Smooth muscle cell (in vitro differentiated cells): Measurements from ENCODE around the gene KCNMA1. TPM values are rescaled to one million over a fixed set of nuclear protein-coding genes. Genes with fewer than 3 reads are reported as not detected.
A peak's percentile ranks its signal among the peaks of the same experiment; 100 is the strongest.

Source experiments
- DNase-seq: peaks from one replicate; lab custom pipeline; 2025; ENCODE audit not compliant: unreplicated experiment; lab: John Stamatoyannopoulos, UW
- H2AFZ ChIP-seq: fragments of 200-600 bp; sonication (generic); 2 replicates; pipeline ENCODE4 v1.6.0; 2016; ENCODE audit warnings: antibody characterized with exemption, low read depth, mild to moderate bottlenecking
- H3F3A ChIP-seq: fragments of 200-600 bp; sonication (generic); 2 replicates; pipeline ENCODE4 v1.6.0; 2017; ENCODE audit warnings: antibody characterized with exemption, low read depth
- H3K27ac ChIP-seq: fragments of 200-600 bp; sonication (generic); 2 replicates; pipeline ENCODE4 v1.5.1; 2016; ENCODE audit warnings: low read depth, mild to moderate bottlenecking
- H3K27me3 ChIP-seq: fragments of 200-600 bp; sonication (generic); 2 replicates; pipeline ENCODE4 v1.6.1; 2016; ENCODE audit warnings: low read depth, mild to moderate bottlenecking
- H3K36me3 ChIP-seq: fragments of 200-600 bp; sonication (generic); 2 replicates; pipeline ENCODE4 v1.5.1; 2016; ENCODE audit warnings: low read depth
- H3K4me1 ChIP-seq: fragments of 200-600 bp; sonication (generic); 2 replicates; pipeline ENCODE4 v1.5.1; 2016; ENCODE audit warnings: low read depth
- H3K4me2 ChIP-seq: fragments of 200-600 bp; sonication (generic); 2 replicates; pipeline ENCODE4 v1.6.0; 2016; ENCODE audit warnings: mild to moderate bottlenecking
- H3K4me3 ChIP-seq: fragments of 200-600 bp; sonication (generic); 2 replicates; pipeline ENCODE4 v1.5.1; 2016; ENCODE audit warnings: mild to moderate bottlenecking
- H3K79me2 ChIP-seq: fragments of 200-600 bp; sonication (generic); 2 replicates; pipeline ENCODE4 v1.6.0; 2016; ENCODE audit warnings: low read depth, mild to moderate bottlenecking
- H3K9ac ChIP-seq: fragments of 200-600 bp; sonication (generic); 2 replicates; pipeline ENCODE4 v1.6.0; 2016; ENCODE audit warnings: low read depth
- H3K9me3 ChIP-seq: fragments of 200-600 bp; sonication (generic); replicated peaks from 2 replicates; pipeline ENCODE4 v1.5.1; 2016; ENCODE audit warnings: low read depth
- H4K20me1 ChIP-seq: fragments of 200-600 bp; sonication (generic); 2 replicates; pipeline ENCODE4 v1.6.0; 2016; ENCODE audit warnings: low read depth
- CTCF ChIP-seq: fragments of 200-600 bp; sonication (generic); IDR thresholded peaks from 2 replicates; pipeline ENCODE4 v1.5.1; 2017; ENCODE audit warnings: borderline replicate concordance, mild to moderate bottlenecking, antibody characterized with exemption; ENCODE audit not compliant: insufficient read depth, poor library complexity, severe bottlenecking
- WGBS: methylation state at CpG from one replicate; pipeline ENCODE4 v1.1.7; 2016; ENCODE audit warnings: low lambda C conversion rate; 5-methylcytosine and 5-hydroxymethylcytosine counted together
- polyA plus RNA-seq: library from polyadenylated mRNA; unstranded; fragments of >200 nt; fragmentation: Nextera tagmentation; extraction: Ambion mirVana; gene quantifications from 2 replicates; pipeline ENCODE4 v1.2.1, GENCODE V29; 2016
- total RNA-seq: library from RNA; depleted of rRNA; stranded (reverse); fragments of >200 nt; gene quantifications from 2 replicates; pipeline ENCODE4 v1.2.3, GENCODE V29; 2014

KCNMA1 gene
- total and polyA plus RNA-seq, 2 experiments from 2014 or later = 9.1 to 23.4 TPM

DNA sequence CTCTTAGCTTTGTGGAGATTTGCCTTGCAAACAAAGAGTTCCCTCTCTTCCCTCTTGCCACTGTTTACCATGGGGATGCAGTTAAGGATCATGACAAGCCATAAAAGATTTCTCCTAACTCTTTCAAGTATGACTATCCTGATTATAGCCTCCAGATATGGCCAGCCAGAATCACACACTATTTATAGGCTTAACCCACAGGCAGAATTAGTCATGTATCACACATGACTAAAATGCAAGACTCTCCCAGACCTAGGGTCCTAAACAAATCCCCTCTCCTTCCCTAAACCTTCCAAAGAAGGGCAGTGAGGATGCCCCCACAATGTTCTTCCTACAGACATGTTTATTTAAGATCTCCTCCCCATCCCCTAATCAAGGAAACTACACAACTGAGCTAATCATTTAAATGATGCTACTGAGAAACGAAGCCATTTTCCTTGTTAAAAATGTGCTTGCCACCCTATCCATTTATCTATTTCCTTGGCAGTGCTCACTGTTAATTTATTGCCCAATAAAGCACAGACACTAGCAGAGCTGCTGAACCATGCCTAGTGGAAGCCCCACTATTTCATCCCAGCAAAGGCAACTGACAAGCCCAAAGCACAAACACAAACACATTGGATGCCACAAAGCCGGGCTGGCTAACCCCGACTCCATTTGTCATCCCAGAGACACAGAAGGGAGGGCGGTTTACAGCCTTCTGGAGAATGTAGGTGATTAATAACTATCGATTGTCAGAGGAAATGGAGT, 363.4 kb downstream of the KCNMA1 start:
- H3K4me3 ChIP-seq = no peak overlapping the region
- 29% methylated on average over 5 of the region's 5 CpGs for WGBS
- peaks cover 17% of the 10 kb centered on the region for H3K4me1 ChIP-seq

GRCh38 chr10:77269163-77269562, 368.4 kb downstream of the KCNMA1 start:
- Histone ChIP-seq H3K4me2 (no peak overlapping the region), H4K20me1 (no peaks in the 10 kb centered on the region), H3K79me2 (no peaks in the 10 kb centered on the region), H3K4me1 (peaks cover 21% of the 10 kb centered on the region), H3K27me3 (no peaks in the 10 kb centered on the region), H3K9ac (no peak overlapping the region), H3K27ac (no peak overlapping the region), H3K9me3 (no peaks in the 10 kb centered on the region), H3K36me3 (no peaks in the 10 kb centered on the region), H2AFZ (no peak overlapping the region), H3K4me3 (no peak overlapping the region), H3F3A (no peaks in the 10 kb centered on the region)
- TF ChIP-seq CTCF = no peak
- no peak for DNase-seq

More for the DNA sequence above, 363.4 kb downstream of the KCNMA1 start:
- no peaks in the 10 kb centered on the region for H3K79me2 ChIP-seq
- no peaks in the 10 kb centered on the region for H4K20me1 ChIP-seq
- H3K4me2 ChIP-seq = peak overlapping the region; percentile 50
- H3F3A ChIP-seq = no peaks in the 10 kb centered on the region
- no peaks in the 10 kb centered on the region for H3K9me3 ChIP-seq
- no peak for TF ChIP-seq CTCF
- H3K27ac ChIP-seq = peak overlapping the region; percentile 85
- DNase-seq = no peak
- no peak overlapping the region for H2AFZ ChIP-seq
- no peaks in the 10 kb centered on the region for H3K36me3 ChIP-seq
- no peaks in the 10 kb centered on the region for H3K27me3 ChIP-seq
- no peak overlapping the region for H3K9ac ChIP-seq

DNA sequence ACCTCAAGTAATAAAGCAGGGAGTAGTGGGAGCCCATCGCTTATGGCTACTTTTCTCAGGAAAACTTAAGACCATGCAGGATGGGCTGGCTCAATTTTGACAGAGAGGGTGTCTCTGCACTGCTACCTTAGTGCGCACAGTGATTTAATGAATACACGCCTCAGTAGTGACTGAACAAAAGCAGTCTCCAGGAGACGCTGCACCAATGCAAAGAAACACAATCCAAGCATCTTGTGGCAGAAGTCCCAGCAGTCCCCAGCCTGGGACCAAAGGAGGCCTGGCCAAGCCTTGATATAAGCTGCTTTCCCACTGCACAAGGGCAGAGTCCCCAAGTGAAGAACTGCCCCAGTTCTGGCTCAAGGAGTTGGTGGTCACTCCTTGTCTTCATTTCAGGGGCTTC, 368.9 kb downstream of the KCNMA1 start:
- WGBS = 96% methylated on average over 4 of the region's 4 CpGs
- H3K27me3 ChIP-seq = no peaks in the 10 kb centered on the region
- TF ChIP-seq CTCF = no peak
- H3K4me2 ChIP-seq = peak overlapping the region; percentile 35
- H3K4me1 ChIP-seq = peaks cover 17% of the 10 kb centered on the region
- no peaks in the 10 kb centered on the region for H3K79me2 ChIP-seq
- H3K9ac ChIP-seq = no peak overlapping the region
- H2AFZ ChIP-seq = no peak overlapping the region
- H4K20me1 ChIP-seq = no peaks in the 10 kb centered on the region
- no peak overlapping the region for H3K27ac ChIP-seq
- no peak overlapping the region for H3K4me3 ChIP-seq
- H3K36me3 ChIP-seq = no peaks in the 10 kb centered on the region
- H3K9me3 ChIP-seq = no peaks in the 10 kb centered on the region
- no peak for DNase-seq
- H3F3A ChIP-seq = no peaks in the 10 kb centered on the region
